ENCODE measurements around the gene NADSYN1. TPM values are rescaled to one million over a fixed set of nuclear protein-coding genes. Genes with fewer than 3 reads are reported as not detected.

Gene NADSYN1
- total and polyA plus RNA-seq, 8 donors = 18.4 to 77.3 (median 29.4) TPM

DNA sequence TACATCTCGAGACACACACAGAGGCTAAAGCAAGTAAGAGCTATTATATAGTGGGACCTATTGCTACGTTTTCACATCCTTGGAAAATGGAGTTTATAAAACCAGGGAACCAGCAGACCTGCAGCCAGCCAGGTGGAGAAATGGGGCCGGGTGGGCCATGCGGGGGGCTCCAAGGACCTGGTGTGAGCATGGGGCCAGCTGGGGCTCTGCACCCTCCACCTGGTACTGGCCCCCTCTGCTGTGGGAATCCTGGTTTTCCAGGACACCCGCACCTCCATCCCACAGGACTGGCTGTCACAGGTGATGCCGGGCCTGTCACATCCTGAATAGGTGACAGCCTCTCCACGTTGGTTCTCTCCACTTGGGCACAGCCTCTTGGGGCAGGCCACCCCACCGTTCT lies 16.1 kb upstream of the NADSYN1 start:
- H3K36me3 ChIP-seq = peaks cover 0 to 6% (median 0%) of the 10 kb centered on the region in 3 donors
- TF ChIP-seq, protein P1, sequence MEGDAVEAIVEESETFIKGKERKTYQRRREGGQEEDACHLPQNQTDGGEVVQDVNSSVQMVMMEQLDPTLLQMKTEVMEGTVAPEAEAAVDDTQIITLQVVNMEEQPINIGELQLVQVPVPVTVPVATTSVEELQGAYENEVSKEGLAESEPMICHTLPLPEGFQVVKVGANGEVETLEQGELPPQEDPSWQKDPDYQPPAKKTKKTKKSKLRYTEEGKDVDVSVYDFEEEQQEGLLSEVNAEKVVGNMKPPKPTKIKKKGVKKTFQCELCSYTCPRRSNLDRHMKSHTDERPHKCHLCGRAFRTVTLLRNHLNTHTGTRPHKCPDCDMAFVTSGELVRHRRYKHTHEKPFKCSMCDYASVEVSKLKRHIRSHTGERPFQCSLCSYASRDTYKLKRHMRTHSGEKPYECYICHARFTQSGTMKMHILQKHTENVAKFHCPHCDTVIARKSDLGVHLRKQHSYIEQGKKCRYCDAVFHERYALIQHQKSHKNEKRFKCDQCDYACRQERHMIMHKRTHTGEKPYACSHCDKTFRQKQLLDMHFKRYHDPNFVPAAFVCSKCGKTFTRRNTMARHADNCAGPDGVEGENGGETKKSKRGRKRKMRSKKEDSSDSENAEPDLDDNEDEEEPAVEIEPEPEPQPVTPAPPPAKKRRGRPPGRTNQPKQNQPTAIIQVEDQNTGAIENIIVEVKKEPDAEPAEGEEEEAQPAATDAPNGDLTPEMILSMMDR (IDR thresholded peaks at IDR 0.05) = no peak
- H3K9me3 ChIP-seq = no peaks in the 10 kb centered on the region
- FAIRE-seq (no peak), ATAC-seq (no peak), DNase-seq (no peak)
- H3K27me3 ChIP-seq = no peaks in the 10 kb centered on the region
- no peaks in the 10 kb centered on the region for H3K4me1 ChIP-seq
- no peak overlapping the region for H3K4me3 ChIP-seq
- 91 to 93% methylated on average over 8 of the region's 8 CpGs for WGBS, 2 donors
- no peak overlapping the region for H3K27ac ChIP-seq
- intact Hi-C loops (cut with DNase I) = no loop called here

DNA sequence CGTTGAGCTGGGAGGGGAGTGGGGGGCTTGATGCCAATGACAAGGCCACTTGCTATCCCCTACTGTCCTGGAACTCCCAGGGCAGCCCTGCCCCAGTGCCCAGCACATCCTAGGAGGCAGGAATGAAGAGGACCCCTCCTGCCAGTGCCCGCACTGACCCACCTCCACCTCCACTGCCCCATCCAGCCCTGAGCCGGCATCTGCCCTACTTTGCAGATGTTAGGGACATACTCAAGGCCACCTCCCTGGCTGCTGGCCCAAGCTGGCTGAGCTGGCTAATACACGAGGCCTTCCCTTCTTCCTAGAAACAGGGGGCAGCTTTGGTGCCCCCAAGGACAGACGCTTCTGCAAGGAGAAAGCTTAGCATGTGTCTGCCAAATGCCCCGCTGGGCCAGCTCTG lies 15.6 kb upstream of the NADSYN1 start:
- WGBS, 2 donors = 68 to 70% methylated on average over 6 of the region's 6 CpGs
- Histone ChIP-seq H3K9me3 (no peaks in the 10 kb centered on the region), H3K36me3 (peaks cover 0 to 6% (median 0%) of the 10 kb centered on the region in 3 donors), H3K27me3 (no peaks in the 10 kb centered on the region), H3K27ac (no peak overlapping the region), H3K4me3 (no peak overlapping the region), H3K4me1 (no peaks in the 10 kb centered on the region)
- TF ChIP-seq, protein P1 (IDR thresholded peaks at IDR 0.05) = no peak
- intact Hi-C loops (cut with DNase I) = no loop called here
- ATAC-seq = no peak
- FAIRE-seq = no peak
- DNase-seq = peak in 1 of 6 donors; percentile 33

DNA sequence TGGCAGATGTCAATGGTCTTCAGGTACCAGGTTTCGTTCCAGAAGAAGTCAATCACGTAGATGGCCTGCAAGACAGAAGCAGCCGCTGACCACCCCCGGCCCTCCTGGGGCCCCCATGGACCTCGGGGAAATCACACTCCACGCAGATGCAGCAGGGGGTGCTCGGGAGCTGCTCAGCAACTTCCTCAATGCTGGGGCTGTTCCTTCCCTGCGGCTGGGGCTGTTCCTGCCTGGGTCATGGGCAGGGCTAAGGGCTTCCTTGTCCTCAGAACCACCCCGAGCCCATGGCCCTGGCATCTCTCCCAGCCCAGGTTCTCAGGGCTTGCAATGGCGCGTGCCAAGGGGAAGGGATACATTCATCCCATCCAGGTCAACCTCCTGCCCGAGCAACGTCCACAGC lies 15.1 kb upstream of the NADSYN1 start:
- FAIRE-seq (no peak), DNase-seq (no peak), ATAC-seq (no peak)
- no peaks in the 10 kb centered on the region for H3K9me3 ChIP-seq
- WGBS, 2 donors = 81% methylated on average over 13 of the region's 13 CpGs
- H3K36me3 ChIP-seq = peaks cover 0 to 6% (median 0%) of the 10 kb centered on the region in 3 donors
- no peak overlapping the region for H3K4me3 ChIP-seq
- intact Hi-C loops (cut with DNase I) = no loop called here
- no peaks in the 10 kb centered on the region for H3K27me3 ChIP-seq
- no peaks in the 10 kb centered on the region for H3K4me1 ChIP-seq
- no peak overlapping the region for H3K27ac ChIP-seq
- TF ChIP-seq, protein P1 (IDR thresholded peaks at IDR 0.05) = no peak

DNA sequence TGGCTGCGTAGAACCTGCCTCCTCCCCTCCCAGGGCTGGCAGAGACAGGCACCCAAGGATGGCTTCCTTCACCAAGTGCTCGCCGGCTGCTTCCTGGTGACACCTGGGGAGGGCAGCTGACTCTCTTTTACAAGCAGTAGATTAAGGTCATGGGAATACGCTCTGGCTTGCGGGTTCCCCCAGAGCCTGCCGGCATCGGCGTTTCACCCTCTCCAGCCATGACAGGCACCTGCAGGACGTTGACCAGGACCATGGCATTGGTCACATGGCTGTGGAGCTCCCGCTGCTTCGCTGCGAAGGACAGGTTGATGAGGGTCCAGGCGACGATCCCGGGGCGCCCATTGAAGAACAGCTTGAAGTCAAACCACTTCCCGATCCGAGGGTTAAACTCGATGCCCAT lies 14.4 kb upstream of the NADSYN1 start:
- peaks cover 0 to 6% (median 0%) of the 10 kb centered on the region in 3 donors for H3K36me3 ChIP-seq
- no peak overlapping the region for H3K27ac ChIP-seq
- DNase-seq (no peak), FAIRE-seq (no peak), ATAC-seq (no peak)
- TF ChIP-seq, protein P1 (IDR thresholded peaks at IDR 0.05) = no peak
- intact Hi-C loops (cut with DNase I) = no loop called here
- no peaks in the 10 kb centered on the region for H3K4me1 ChIP-seq
- WGBS, 2 donors = 93 to 95% methylated on average over 19 of the region's 19 CpGs
- H3K27me3 ChIP-seq = no peaks in the 10 kb centered on the region
- H3K4me3 ChIP-seq = no peak overlapping the region
- H3K9me3 ChIP-seq = no peaks in the 10 kb centered on the region

DNA sequence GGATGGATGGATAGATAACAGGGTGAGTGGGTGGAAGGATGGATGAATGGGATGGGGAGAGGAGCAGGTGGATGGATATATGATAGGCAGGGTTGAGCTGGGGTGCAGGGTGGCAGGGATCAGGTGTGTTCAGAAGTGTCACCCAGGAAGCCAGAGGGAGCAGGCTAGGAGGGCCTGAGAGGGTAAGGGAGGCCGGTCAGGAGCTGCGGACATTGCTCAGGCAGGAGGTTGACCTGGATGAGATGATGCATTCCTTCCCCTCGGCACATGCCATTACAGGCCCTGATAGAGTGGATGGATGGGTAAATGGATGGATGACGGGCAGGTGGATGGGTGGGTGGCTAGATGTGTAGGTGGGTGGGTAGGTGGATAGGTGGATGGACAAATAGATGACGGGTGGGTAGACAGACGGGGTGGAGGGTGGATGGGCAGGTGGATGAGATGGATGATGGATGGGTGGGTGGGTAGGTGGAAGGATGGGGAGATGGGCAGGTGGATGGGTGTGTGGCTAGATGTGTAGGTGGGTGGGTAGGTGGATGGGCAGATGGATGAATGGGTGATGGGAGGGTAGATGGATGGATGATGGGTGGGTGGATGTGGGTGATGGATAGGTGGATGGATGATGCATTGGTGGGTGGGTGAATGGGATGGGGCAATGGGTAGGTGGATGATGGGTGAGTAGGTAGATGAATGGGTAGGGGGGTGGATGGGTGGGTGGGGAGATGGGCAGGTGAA lies 12.8 kb upstream of the NADSYN1 start:
- DNase-seq (peak in 1 of 6 donors; percentile 0), FAIRE-seq (no peak), ATAC-seq (no peak)
- Histone ChIP-seq H3K27ac (no peak overlapping the region), H3K27me3 (no peaks in the 10 kb centered on the region), H3K36me3 (peaks cover 0 to 6% (median 0%) of the 10 kb centered on the region in 3 donors), H3K4me3 (no peak overlapping the region), H3K4me1 (no peaks in the 10 kb centered on the region), H3K9me3 (no peaks in the 10 kb centered on the region)
- 93 to 97% methylated on average over 6 of the region's 6 CpGs for WGBS, 2 donors
- intact Hi-C loops (cut with DNase I) = no loop called here
- TF ChIP-seq, protein P1 (IDR thresholded peaks at IDR 0.05) = no peak
